CD4-positive, alpha-beta T cell treated with Interleukin-4 for 4 hours (primary cell): Measurements from ENCODE around the gene CSMD2.

Experiments used
- DNase-seq: peaks from one replicate; pipeline ENCODE4 v3.0.0-alpha.2; 2020

The CSMD2 gene

GRCh38 chr1:34155860-34156259 lies 9.2 kb downstream of the CSMD2 start:
- DNase-seq: no peak

- DNase-seq: no peak
Measured at GRCh38 chr1:34153246-34153645, 11.8 kb downstream of the CSMD2 start.

GRCh38 chr1:34149501-34149900 lies 15.5 kb downstream of the CSMD2 start:
- no peak for DNase-seq

- no peak for DNase-seq
Measured at GRCh38 chr1:34147301-34147700, 17.7 kb downstream of the CSMD2 start.

GRCh38 chr1:34144766-34145165 lies 20.3 kb downstream of the CSMD2 start:
- DNase-seq: no peak

- no peak for DNase-seq
Measured at GRCh38 chr1:34143975-34144374, 21.1 kb downstream of the CSMD2 start.

GRCh38 chr1:34140011-34140676 lies 24.9 kb downstream of the CSMD2 start:
- DNase-seq: no peak

- DNase-seq: no peak
Measured at GRCh38 chr1:34137411-34137810, 27.6 kb downstream of the CSMD2 start.

- no peak for DNase-seq
Measured at GRCh38 chr1:34132161-34132420, 32.9 kb downstream of the CSMD2 start.

GRCh38 chr1:34131396-34132160 lies 33.5 kb downstream of the CSMD2 start:
- DNase-seq: no peak

- no peak for DNase-seq
Measured at GRCh38 chr1:34130306-34130705, 34.7 kb downstream of the CSMD2 start.

GRCh38 chr1:34129630-34130029 lies 35.4 kb downstream of the CSMD2 start:
- DNase-seq: no peak

GRCh38 chr1:34128186-34128889 lies 36.7 kb downstream of the CSMD2 start:
- no peak for DNase-seq

- no peak for DNase-seq
Measured at GRCh38 chr1:34127006-34128000, 37.7 kb downstream of the CSMD2 start.

GRCh38 chr1:34126486-34126885 lies 38.5 kb downstream of the CSMD2 start:
- DNase-seq: no peak

GRCh38 chr1:34125721-34126380 lies 39.2 kb downstream of the CSMD2 start:
- no peak for DNase-seq

- no peak for DNase-seq
Measured at GRCh38 chr1:34122080-34122932, 42.7 kb downstream of the CSMD2 start.

GRCh38 chr1:34115233-34115632 lies 49.8 kb downstream of the CSMD2 start:
- no peak for DNase-seq

GRCh38 chr1:34113887-34114286 lies 51.1 kb downstream of the CSMD2 start:
- DNase-seq: no peak

- no peak for DNase-seq
Measured at GRCh38 chr1:34113362-34113761, 51.7 kb downstream of the CSMD2 start.

- DNase-seq: no peak
Measured at GRCh38 chr1:34108711-34109110, 56.3 kb downstream of the CSMD2 start.
